ENCODE measurements around the gene EML5. TPM values are rescaled to one million over a fixed set of nuclear protein-coding genes. Genes with fewer than 3 reads are reported as not detected.

The EML5 gene
- total RNA-seq, 1 experiment from 2014 or later = 0.66 TPM

GRCh38 chr14:88617479-88617878 is 175.3 kb downstream of the EML5 start:
- POLR2A ChIA-PET (ENCODE audit: unreplicated experiment) = no interaction called here
- H3K4me1 ChIP-seq (ENCODE audit: insufficient read depth, low read length) = peaks cover 26% of the 10 kb centered on the region
- no peaks in the 10 kb centered on the region for H3K9me3 ChIP-seq (ENCODE audit: low read length)
- peaks cover 14% of the 10 kb centered on the region for H3F3A ChIP-seq (ENCODE audit: low read length, unreplicated experiment)
- ATAC-seq (no peak), DNase-seq (no peak)
- no peak overlapping the region for H2AFZ ChIP-seq (ENCODE audit: low read length)
- no peaks in the 10 kb centered on the region for H3K27me3 ChIP-seq (ENCODE audit: low read length)
- TF ChIP-seq, protein P1, sequence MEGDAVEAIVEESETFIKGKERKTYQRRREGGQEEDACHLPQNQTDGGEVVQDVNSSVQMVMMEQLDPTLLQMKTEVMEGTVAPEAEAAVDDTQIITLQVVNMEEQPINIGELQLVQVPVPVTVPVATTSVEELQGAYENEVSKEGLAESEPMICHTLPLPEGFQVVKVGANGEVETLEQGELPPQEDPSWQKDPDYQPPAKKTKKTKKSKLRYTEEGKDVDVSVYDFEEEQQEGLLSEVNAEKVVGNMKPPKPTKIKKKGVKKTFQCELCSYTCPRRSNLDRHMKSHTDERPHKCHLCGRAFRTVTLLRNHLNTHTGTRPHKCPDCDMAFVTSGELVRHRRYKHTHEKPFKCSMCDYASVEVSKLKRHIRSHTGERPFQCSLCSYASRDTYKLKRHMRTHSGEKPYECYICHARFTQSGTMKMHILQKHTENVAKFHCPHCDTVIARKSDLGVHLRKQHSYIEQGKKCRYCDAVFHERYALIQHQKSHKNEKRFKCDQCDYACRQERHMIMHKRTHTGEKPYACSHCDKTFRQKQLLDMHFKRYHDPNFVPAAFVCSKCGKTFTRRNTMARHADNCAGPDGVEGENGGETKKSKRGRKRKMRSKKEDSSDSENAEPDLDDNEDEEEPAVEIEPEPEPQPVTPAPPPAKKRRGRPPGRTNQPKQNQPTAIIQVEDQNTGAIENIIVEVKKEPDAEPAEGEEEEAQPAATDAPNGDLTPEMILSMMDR (conservative IDR thresholded peaks at IDR 0.05; ENCODE audit: low read depth, low read length) = no peak
- no peak for TF ChIP-seq EZH2phosphoT487 (IDR thresholded peaks at IDR 0.05; ENCODE audit: borderline replicate concordance, low read length)
- TF ChIP-seq EZH2 (IDR thresholded peaks at IDR 0.05; ENCODE audit: low read length, unreplicated experiment) = no peak
- H3K27ac ChIP-seq (ENCODE audit: low read length) = no peak overlapping the region
- CTCF ChIA-PET = no interaction called here
- no TSS peak for BruUV-seq (replicated peaks)
- H3K4me3 ChIP-seq (ENCODE audit: low read length) = no peak overlapping the region
- H3K36me3 ChIP-seq (ENCODE audit: low read depth, low read length) = peaks cover 20% of the 10 kb centered on the region
- peaks cover 12% of the 10 kb centered on the region; the same call in 1 of the 2 replicates for H4K20me1 ChIP-seq (ENCODE audit: low read length)
- no peaks in the 10 kb centered on the region for H3K9me2 ChIP-seq (replicated peaks; ENCODE audit: low read length)
- H3K4me2 ChIP-seq (ENCODE audit: low read length) = no peak overlapping the region
- no peaks in the 10 kb centered on the region for H3K79me2 ChIP-seq (ENCODE audit: low read length)
- H3K9ac ChIP-seq (ENCODE audit: low read length) = no peak overlapping the region
- intact Hi-C loops (cut with micrococcal nuclease) = no loop called here

DNA sequence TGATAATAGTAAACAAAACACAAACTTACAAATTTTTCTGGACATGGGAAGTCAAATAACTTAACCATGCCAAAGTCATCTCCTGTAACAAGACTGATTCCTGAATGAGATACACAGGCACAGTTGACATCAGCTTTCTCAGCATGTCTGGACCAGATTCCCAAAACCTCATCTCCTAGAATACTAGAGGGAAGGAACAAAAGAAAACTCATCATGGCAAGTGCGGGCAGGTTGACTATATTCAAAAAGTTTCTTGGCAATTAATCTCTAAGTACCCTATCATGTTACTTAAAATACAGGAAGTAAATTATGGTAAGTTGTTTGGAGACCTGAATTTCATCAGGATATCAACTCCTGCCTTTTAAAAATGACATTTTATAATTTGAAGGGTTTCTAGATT is 176.1 kb downstream of the EML5 start:
- Histone ChIP-seq H3K27ac (ENCODE audit: low read length) (no peak overlapping the region), H2AFZ (ENCODE audit: low read length) (no peak overlapping the region), H3F3A (ENCODE audit: low read length, unreplicated experiment) (peaks cover 21% of the 10 kb centered on the region), H3K4me1 (ENCODE audit: insufficient read depth, low read length) (peaks cover 34% of the 10 kb centered on the region), H3K9me2 (replicated peaks; ENCODE audit: low read length) (no peaks in the 10 kb centered on the region), H3K4me3 (ENCODE audit: low read length) (no peak overlapping the region), H3K36me3 (ENCODE audit: low read depth, low read length) (peaks cover 27% of the 10 kb centered on the region), H3K27me3 (ENCODE audit: low read length) (no peaks in the 10 kb centered on the region), H3K9ac (ENCODE audit: low read length) (no peak overlapping the region), H3K4me2 (ENCODE audit: low read length) (no peak overlapping the region), H3K79me2 (ENCODE audit: low read length) (no peaks in the 10 kb centered on the region), H4K20me1 (ENCODE audit: low read length) (peaks cover 15% of the 10 kb centered on the region; the same call in 1 of the 2 replicates), H3K9me3 (ENCODE audit: low read length) (no peaks in the 10 kb centered on the region)
- POLR2A ChIA-PET (ENCODE audit: unreplicated experiment) = no interaction called here
- TF ChIP-seq, protein P1 (conservative IDR thresholded peaks at IDR 0.05; ENCODE audit: low read depth, low read length) = no peak
- no peak for TF ChIP-seq EZH2 (IDR thresholded peaks at IDR 0.05; ENCODE audit: low read length, unreplicated experiment)
- no peak for TF ChIP-seq EZH2phosphoT487 (IDR thresholded peaks at IDR 0.05; ENCODE audit: borderline replicate concordance, low read length)
- DNase-seq (no peak), ATAC-seq (no peak)
- no TSS peak for BruUV-seq (replicated peaks)
- CTCF ChIA-PET = no interaction called here
- intact Hi-C loops (cut with micrococcal nuclease) = no loop called here

- Histone ChIP-seq H3F3A (ENCODE audit: low read length, unreplicated experiment) (peaks cover 24% of the 10 kb centered on the region), H3K4me2 (ENCODE audit: low read length) (peak overlapping the region; percentile 65), H3K4me1 (ENCODE audit: insufficient read depth, low read length) (peaks cover 39% of the 10 kb centered on the region), H3K9ac (ENCODE audit: low read length) (no peak overlapping the region), H3K27me3 (ENCODE audit: low read length) (no peaks in the 10 kb centered on the region), H3K79me2 (ENCODE audit: low read length) (no peaks in the 10 kb centered on the region), H3K9me2 (replicated peaks; ENCODE audit: low read length) (no peaks in the 10 kb centered on the region), H3K4me3 (ENCODE audit: low read length) (peak overlapping the region; percentile 1; the same call in 1 of the 2 replicates), H2AFZ (ENCODE audit: low read length) (no peak overlapping the region), H3K36me3 (ENCODE audit: low read depth, low read length) (peaks cover 48% of the 10 kb centered on the region), H4K20me1 (ENCODE audit: low read length) (peaks cover 21% of the 10 kb centered on the region; the same call in 1 of the 2 replicates), H3K9me3 (ENCODE audit: low read length) (no peaks in the 10 kb centered on the region), H3K27ac (ENCODE audit: low read length) (peak overlapping the region; percentile 65)
- intact Hi-C loops (cut with micrococcal nuclease) = no loop called here
- POLR2A ChIA-PET (ENCODE audit: unreplicated experiment) = no interaction called here
- CTCF ChIA-PET = no interaction called here
- BruUV-seq (replicated peaks) = no TSS peak
- DNase-seq = peak; percentile 57
- TF ChIP-seq EZH2 (IDR thresholded peaks at IDR 0.05; ENCODE audit: low read length, unreplicated experiment) = no peak
- TF ChIP-seq, protein P1 (conservative IDR thresholded peaks at IDR 0.05; ENCODE audit: low read depth, low read length) = no peak
- TF ChIP-seq EZH2phosphoT487 (IDR thresholded peaks at IDR 0.05; ENCODE audit: borderline replicate concordance, low read length) = no peak
- peak; percentile 14; the same call in 1 of the 2 replicates for ATAC-seq
Observed at GRCh38 chr14:88614218-88614907, 178.4 kb downstream of the EML5 start.
